HG03460 (cell line): Measurements from ENCODE around the gene GHITM.
"Not testable (repeated sequence)": the region's sequence is repeated elsewhere in the genome, so short reads cannot be mapped to it uniquely, and the experiment has no call there.

Source experiments
- ATAC-seq: cut with Tn5 transposase; IDR thresholded peaks from one replicate; pipeline ENCODE4 v1.9.1; 2021; ENCODE audit not compliant: unreplicated experiment

Gene GHITM

DNA sequence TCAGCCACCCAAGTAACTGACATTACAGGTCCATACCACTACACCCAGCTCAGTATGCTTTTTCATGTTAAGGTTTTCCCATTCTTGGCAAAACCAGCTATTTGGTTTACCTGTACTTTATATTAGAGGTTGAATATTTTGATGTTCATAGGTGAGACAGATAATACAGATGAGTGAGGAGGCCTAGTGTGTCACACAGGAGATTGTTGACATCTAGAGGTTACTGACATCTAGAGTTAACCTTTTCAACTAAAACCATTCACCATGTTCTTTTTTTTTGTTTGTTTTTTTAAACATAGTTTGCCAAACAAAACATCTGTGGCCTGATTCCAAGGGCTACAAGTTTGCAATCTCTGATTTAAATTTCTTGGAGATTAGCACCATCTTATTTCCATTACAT is 8.0 kb downstream of the GHITM start:
- ATAC-seq = no peak

DNA sequence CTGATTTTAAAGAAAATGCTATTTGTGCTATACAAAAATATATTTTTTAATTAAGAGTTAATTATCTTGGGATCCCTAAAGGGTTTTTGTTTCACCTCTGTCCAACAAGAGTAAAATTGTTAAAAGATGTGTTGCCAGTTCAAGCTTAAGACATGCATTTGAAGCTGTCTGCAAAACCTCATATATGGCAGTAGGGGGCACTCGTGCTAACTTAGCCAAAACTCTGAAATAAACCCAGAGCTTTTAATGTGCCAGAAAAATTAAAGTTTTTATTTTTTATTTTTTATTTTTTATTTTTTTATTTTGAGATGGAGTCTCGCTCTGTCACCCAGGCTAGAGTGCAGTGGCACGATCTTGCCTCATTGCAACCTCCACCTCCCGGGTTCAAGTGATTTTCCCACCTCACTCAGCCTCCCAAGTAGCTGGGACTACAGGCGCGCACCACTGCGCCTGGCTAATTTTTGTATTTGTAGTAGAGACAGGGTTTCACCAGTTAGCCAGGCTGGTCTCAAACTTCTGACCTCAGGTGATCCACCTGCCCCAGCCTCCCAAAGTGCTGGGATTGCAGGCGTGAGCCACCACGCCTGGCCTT is 8.8 kb downstream of the GHITM start:
- peak; percentile 75 for ATAC-seq

DNA sequence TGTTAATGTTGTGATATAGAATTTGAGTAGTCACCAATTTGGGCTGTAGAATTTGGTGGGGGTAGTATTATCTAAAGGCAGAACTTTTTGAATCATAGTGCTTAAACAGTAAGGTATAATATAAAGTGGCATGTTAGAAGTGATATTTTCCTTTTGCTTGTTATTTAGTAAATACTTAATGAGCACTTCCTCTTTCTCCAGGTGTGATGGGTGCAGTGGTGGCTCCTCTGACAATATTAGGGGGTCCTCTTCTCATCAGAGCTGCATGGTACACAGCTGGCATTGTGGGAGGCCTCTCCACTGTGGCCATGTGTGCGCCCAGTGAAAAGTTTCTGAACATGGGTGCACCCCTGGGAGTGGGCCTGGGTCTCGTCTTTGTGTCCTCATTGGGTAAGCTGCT is 10.5 kb downstream of the GHITM start:
- no peak for ATAC-seq

DNA sequence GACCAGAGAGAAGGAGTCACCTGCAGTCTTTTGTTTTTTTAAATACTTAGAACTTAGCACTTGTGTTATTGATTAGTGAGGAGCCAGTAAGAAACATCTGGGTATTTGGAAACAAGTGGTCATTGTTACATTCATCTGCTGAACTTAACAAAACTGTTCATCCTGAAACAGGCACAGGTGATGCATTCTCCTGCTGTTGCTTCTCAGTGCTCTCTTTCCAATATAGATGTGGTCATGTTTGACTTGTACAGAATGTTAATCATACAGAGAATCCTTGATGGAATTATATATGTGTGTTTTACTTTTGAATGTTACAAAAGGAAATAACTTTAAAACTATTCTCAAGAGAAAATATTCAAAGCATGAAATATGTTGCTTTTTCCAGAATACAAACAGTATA is 13.5 kb downstream of the GHITM start:
- ATAC-seq = no peak

DNA sequence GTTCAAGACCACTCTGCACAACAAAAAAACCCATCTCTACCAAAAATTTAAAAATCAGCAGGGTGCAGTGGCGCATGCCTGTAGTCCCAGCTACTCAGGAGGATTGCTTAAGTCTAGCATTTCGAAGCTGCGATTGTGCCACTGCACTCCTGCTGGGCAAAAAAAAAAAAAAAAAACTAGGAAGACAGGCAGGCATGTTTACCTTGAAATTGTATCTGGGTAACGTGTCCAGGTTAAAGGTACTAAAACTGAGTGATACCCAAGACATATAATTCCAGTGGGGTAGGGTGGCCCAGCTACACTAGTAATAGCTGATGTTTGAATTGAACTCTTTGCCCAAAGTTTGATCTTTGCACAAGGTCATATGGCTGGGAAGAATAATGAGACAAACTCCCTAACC is 16.2 kb downstream of the GHITM start:
- no peak for ATAC-seq

DNA sequence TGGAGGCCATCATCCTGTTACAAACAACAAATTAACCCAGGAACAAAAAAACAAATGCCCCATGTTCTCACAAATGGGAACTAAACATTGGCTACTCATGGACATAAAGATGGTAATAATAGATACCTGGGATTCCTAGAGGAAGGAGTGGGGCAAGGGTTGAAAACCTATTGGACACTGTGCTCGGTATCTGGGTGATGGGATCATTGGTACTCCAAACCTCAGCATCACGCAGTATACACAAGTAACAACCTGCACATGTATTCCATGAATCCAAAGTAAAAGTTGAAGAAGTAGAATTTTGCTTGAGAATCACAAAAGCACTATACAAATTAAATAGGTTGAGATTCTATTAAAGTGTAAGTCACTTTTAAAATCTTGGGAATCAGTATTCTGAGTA is 16.7 kb downstream of the GHITM start:
- no peak for ATAC-seq

DNA sequence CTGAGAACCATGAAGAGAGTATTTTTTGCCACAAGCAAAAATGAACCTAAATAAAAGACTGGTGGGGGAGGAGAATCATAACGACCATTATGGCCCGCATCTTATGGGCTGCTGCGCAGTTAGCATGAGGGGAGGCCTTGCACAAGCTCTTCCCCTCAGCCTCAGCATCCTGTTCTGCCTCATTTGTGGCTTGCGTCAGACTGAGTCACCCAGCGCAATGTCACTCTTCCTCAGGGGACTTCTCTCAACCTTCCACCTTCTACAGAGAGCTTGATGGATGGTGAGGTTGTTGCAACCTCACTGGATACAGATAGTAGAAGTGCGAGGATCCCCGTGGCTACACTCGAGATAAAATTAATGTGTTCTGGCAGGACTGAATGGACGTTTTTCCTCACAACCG is 17.5 kb downstream of the GHITM start:
- ATAC-seq = peak; percentile 56

DNA sequence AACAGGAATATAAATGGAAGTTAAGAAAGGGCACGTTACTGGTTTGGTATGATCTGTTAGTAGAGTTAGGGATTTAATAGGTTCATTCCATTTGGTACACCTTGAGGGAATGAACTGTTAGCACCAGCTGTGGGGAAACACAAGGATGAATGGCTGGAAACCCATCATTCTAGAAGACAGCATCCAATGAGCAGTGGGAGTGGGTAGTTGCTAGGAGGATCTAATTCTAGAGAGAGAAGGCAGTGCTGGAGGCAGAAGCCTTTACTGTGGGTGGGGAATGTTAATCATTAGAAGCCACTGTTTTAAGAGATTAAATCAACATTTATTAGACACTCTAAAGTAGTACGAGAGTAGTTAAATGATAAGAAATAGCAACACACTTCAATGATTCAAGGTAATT is 18.8 kb downstream of the GHITM start:
- ATAC-seq = no peak

DNA sequence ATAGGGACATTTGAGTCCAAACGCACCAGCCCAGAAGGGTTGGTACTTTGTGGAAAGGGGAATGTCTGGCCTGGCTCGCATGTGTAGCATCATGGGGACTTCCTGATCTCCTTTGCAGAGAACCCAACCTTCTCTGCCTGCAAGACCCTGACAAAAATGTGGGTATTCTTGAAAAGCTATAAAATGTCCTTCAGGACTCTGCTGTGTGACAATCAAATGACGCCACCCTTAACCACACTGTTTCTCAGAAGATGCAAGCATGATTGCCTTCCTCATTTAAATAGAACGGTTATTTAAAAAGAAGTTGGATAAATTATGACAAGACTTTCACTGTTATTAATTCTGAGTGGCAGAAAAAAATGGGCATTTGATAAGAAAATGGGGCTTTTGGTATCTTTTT is 19.2 kb downstream of the GHITM start:
- no peak for ATAC-seq

DNA sequence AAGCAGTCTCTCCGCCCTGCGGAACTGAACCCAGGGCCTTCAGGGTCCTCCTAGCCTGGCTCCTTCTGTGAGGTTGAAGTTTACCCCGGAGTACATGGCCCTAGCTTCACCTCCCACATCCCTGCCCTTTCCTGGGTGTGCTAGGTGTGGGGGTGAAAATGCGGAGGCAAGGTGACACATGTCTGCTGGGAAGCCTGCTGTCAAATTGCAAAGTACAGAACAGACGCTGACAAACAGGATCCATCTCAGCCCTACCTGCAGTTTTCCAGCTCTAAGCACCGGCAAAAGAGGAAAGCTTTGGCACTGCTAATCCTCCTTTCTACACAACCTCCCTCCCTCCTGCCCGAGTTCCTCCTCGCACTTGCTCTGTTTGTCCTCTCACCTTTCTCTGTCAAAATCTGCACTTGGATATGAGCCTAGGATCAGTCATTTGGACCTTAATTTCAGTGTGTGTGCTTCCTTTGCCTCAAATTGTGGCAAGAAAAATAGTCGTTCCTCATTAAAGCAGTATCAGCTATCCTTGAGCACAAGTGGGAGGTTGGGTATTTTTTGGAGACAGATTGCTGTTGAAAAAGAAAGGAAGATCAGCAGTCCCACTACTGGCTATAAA is 19.9 kb downstream of the GHITM start:
- no peak for ATAC-seq

DNA sequence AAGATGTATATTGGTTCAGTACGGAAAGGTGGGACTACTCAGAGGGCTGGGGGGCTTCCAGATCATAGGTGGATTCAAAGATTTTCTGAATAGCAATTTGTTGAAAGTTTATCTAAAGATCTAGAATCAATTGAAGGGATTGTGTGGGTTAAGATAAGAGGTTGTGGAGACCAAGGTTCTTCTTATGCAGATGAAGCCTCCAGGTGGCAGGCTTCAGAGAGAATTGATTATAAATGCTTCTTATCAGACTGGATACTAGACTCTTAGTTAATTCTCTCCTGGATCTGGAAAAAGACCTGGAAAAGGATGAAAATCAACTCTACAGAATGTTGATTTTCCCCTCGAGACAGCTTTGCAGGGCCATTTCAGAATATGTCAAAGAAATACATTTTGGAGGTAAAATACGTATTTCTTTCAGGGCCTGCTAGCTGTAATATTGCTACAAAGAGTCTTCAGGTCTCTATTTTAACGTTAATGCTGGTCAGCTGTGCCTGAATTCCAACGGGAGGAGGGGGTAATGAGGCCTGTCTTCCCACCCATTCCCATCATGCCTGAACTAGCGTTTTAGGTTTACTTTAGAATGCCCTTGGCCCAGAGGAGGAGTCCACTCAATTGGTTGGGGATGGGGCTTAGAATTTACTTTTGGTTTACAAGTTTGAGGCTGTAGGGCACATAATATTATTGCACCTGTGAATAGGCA is 21.5 kb downstream of the GHITM start:
- ATAC-seq = no peak

DNA sequence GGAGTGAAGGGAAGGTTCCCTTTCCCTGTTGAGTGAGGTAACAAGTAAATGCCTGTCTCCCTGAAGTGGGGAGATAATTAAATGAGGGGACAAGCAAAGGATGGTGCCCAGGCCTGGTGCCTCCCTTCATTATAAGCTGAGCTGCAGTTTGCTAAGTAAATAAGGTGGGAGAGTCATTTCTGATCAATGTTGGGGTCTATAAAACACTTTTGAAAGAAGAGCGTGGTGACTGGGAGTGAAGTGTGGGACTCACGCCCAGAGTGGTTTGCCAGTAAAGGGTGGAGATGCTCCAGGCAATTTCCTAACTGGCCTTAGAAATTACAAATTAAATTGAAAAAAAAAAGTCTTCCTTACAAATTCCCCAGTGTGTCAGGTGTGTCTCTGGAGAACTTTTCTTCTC is 24.7 kb downstream of the GHITM start:
- no peak for ATAC-seq

DNA sequence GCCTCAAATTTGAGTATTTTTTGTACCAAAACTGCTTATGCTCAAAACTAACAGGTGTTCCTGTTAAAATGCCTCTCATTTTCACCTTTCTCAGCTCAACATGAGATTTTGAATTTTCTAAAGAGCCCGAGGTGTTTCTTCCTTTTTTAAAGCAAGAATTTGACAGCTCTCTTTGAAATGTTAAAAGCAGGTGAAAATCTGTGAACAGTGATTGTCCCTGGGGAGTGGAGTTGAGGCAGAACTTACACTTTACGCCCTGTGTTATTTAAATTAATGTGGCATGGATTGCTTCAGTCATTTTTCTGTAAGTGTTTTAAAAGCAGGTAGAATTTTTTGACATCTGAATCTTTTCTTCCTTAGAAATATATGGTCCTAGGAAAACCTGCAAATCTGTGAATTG is 25.1 kb downstream of the GHITM start:
- no peak for ATAC-seq

DNA sequence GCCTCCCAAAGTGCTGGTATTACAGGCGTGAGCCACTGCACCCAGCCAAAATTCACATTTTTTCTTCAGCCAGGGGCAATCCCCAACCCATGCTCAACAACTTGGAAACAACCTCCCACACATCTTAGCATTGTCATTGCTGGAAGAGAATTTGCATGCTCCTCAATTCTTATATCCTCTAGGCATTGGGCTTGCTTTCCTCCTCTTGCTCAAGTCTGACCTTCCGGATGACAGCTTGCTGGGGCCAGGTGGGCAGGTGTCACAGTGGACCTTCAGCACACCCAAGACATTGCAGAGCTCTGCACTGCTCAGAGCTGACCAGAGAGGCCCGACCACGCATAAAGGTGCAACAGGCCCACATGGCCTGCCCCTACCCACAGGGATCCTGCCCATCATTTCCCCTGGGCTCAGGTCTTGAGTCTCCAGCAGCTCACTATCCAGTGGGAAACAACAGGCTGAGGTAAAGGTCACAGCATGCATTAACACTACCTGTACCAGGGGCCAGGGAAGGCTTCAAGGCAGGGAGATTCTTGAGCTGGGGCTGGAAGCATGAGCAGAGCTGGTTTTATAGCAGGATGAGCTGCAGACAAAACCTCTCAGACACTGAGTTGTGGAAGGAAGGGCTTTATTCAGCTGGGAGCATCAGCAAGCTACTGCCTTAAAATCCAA is 27.4 kb downstream of the GHITM start:
- peak; percentile 42 for ATAC-seq

DNA sequence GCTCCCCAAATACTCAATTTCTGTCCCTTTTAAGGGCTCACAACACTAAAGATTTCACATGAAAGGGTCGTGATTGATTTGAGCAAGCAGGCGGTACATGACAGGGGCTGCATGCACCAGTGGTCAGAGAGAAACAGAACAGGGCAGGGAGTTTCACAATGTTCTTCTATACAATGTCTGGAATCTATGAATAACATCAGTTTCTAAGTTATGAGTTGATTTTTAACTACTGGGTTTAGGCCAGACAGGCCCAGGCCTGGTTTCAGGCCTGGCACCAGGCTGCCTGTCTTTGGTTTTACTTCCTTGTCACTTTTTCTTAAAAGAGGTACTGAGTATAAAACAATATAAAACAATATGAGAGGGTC is 28.0 kb downstream of the GHITM start:
- ATAC-seq = peak; percentile 26

DNA sequence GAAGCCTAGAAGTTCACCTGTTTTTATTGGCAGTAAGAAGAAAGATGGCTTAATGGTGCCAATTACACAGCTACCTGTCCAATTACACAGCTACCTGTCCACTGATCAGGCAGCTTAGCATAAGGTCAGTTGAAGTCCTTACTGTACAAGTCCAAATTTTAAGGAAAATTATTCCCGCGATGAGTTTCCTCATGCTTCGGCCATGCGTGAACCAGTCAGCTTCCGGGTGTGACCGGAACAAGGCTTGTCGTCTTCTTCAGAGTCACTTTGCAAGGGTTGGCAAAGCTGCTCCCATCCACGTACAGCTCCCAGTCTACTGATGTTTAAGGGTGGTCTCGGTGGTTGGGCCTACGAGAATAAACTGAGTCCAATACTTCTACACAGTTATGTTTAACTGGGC is 29.1 kb downstream of the GHITM start:
- ATAC-seq = not testable (repeated sequence)

DNA sequence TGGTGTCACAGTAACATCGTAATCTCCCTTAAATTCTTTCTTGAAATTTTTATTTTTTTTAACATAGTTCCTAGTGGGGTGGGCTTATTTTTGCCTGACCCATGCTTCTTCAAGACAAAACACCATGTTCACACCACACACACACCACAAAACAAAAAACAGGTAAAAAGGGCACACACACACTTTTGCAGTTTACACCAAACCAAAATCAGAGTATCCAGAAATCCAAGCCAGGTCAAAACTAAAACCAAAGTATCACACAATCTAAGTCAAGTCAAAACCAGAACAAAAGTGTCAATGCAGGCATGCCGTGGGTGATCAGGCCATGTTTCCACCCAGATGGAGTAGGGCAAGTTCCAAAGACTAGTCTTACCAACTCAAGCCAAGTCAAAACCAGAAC is 31.9 kb downstream of the GHITM start:
- ATAC-seq = not testable (repeated sequence)

DNA sequence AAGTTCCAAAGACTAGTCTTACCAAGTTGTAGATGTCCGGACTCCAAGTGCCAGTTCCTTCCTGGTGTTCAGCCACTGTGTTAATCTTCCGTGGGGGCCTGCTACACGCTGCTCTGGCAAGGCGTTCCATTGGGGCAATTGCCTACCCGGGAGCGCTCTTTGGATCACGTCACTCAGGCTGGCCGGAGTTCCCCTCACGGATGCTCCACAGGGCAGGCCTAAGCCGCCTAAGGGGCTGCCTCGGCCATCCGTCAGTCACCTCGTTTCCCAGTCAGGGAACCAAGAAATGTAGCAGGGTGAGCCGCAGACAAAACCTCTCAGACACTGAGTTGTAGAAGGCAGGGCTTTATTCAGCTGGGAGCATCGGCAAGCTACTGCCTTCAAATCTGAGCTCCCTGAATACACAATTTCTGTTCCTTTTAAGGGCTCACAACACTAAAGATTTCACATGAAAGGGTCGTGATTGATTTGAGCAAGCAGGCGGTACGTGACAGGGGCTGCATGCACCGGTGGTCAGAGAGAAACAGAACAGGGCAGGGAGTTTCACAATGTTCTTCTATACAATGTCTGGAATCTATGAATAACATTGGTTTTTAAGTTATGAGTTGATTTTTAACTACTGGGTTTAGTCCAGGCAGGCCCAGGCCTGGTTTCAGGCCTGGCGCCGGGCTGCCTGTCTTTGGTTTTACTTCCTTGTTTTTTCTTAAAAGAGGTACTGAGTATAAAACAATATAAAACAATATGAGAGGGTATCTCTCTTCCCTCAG is 32.6 kb downstream of the GHITM start:
- peak; percentile 18 for ATAC-seq

DNA sequence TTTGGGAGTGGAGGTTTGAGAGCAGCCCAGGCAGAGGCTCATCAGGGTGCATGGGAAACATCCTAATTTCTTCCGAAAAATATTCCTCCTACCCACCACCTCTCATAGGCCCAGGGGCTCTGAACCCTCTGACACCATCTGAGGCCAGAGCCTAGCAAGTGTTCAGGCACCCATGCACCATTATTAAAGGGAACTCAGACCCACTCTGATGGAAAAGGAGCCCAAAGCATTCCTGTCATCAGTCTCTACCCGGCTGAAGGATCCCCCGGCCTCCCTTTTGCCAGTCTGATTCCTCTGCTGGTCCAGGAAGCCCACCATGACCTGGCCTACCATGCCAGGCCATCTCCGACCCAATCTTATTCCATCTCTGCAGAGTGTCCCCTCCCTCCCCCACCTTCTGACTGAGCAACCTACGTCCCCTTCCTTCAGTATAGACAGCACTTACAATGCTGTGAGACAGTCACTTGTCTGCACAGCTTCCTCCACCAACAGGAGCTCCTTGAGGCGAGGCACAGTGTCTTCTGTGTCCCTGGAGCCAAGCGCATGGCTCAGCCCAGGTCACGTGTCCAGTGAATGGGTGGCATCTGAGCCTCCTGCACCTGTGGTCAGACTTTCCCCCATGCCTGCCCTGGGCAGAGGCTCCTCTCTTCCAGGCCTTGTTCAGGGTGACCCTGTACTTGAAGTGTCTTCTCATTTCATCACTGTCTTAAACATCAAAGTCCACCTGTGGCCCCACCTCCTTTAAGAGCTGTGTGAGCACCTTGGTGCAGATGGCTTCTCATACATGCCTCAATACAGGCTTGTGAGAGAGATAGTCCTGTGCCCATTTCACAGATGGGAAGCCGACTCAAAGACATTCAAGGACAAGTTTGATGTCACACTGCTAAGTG is 33.4 kb downstream of the GHITM start:
- peak; percentile 47 for ATAC-seq

DNA sequence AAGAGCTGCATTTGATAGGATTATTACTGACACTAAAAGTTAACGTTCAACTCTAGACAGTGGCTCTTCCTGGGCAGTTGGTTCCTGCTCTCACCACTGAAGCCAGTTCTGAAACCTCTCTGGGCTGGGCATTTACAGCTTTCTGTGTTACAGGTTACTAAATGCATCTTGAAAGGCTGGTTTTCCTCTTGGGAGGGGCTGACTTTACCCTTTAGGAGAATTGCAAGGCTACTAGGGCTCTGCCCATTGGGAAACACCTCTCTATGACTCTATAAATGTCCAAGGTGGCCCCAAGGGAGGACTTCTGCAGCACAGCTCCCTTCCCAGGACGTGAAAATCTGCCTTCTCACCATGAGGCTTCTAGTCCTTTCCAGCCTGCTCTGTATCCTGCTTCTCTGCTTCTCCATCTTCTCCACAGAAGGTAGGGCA is 34.2 kb downstream of the GHITM start, which contains the start of gene GPR15LG:
Gene GPR15LG (plus strand): TSS at position 301 of the 429 bp plus-strand sequence. CDS start 51 bp downstream, at position 352.
- peak; percentile 51 for ATAC-seq
